ENCODE results near the gene CYBC1.

The CYBC1 gene

DNA sequence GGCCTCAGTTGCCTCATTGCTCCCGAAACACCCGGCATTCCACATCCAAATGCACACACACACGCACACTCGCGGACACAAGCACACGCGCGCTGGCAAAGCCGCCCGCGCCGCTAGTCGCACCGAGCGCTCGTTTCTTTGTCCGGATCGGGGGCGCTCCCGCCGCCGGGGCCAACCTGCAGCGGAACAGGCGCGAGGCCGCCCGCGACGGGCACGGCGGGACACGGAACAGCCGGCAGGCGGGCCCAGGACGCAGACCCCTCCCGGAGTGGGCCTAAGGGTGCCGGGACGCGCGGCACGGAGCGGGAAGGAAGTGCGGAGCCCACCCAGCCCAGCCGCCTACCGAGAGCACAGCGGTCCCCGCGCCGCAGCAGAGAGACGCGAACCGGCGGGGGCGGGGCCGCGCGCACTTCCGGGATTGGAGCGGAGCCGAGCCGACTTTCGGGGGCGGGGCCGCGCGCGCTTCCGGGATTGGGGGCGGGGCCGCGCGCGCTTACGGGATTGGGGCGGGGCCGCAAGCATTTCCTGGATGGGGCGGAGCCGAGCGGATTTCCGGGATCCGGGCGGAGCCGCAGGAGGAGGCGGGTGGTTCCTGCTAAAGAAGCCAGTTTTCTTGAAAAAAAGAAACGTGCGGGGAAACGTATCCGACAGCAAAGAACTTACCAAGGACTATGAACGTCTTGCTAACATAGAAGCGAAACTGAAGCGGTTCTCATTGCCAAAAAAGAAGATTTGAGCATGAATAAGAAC is at the start of gene CYBC1:
Gene CYBC1, minus strand, starts transcription at position 396 of the 750 bp plus-strand sequence. CDS start 1,498 bp downstream, outside the sequence.
- H3K4me3 ChIP-seq (replicated peaks in 1 of 2; ENCODE audit: low read depth in 2 of 2, low read length in 2 of 2): peak within 1 kb of the TSS; percentile 84 to 86
- peak; percentile 94 to 99 for DNase-seq (ENCODE audit: low read depth in 2 of 2)
- TF ChIP-seq, protein P1, sequence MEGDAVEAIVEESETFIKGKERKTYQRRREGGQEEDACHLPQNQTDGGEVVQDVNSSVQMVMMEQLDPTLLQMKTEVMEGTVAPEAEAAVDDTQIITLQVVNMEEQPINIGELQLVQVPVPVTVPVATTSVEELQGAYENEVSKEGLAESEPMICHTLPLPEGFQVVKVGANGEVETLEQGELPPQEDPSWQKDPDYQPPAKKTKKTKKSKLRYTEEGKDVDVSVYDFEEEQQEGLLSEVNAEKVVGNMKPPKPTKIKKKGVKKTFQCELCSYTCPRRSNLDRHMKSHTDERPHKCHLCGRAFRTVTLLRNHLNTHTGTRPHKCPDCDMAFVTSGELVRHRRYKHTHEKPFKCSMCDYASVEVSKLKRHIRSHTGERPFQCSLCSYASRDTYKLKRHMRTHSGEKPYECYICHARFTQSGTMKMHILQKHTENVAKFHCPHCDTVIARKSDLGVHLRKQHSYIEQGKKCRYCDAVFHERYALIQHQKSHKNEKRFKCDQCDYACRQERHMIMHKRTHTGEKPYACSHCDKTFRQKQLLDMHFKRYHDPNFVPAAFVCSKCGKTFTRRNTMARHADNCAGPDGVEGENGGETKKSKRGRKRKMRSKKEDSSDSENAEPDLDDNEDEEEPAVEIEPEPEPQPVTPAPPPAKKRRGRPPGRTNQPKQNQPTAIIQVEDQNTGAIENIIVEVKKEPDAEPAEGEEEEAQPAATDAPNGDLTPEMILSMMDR (IDR thresholded peaks at IDR 0.05; ENCODE audit: low read depth, low read length): no peak

DNA sequence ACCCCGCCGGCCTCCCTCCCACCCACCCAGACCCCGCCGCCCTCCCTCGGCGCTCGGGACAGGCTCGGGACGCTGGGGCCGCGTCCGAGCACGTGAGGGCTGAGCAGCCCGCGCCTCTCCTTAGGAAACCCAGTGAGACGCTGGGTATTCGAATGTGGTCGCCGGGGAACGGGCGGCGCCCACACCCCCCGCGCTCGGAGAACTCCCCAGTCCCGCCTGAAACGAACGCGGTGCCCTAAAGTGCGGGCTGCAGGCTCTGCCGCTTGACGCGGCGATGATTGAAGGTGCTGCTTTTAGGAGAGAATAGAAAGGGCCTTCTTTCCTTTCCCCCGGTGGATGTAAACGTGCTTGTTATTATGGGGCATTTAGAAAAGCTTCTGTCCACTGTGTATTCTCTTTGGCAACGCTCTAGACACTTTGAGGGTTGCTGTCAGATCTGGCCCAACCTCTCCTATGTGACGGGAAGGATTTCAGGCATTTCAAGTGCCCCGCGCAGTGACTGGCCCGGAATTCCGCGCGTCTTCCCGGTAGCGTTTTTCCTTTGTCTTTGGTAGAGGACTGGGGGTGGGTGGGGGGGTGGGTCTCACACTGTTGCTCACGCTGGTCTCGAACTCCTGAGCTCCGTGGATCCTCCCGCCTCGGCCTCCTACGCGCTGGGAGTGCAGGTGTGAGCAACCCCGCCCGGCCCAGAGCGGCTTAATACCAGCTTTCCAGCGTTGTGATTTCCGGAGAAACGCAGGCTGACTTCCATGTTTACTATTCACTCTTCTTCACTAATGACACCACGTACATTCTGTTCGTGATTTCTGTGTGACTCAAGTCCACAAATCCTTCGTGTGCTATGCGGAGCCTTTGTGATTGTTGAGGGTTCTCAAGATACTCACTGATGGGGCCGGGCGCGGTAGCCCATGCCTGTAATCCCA is 47.2 kb upstream of the CYBC1 start:
- peak; percentile 48 to 65 for DNase-seq (ENCODE audit: low read depth in 2 of 2)
- H3K4me3 ChIP-seq (replicated peaks in 1 of 2; ENCODE audit: low read depth in 2 of 2, low read length in 2 of 2): peak overlapping the region; percentile 41 to 54
- TF ChIP-seq, protein P1 (IDR thresholded peaks at IDR 0.05; ENCODE audit: low read depth, low read length): no peak

DNA sequence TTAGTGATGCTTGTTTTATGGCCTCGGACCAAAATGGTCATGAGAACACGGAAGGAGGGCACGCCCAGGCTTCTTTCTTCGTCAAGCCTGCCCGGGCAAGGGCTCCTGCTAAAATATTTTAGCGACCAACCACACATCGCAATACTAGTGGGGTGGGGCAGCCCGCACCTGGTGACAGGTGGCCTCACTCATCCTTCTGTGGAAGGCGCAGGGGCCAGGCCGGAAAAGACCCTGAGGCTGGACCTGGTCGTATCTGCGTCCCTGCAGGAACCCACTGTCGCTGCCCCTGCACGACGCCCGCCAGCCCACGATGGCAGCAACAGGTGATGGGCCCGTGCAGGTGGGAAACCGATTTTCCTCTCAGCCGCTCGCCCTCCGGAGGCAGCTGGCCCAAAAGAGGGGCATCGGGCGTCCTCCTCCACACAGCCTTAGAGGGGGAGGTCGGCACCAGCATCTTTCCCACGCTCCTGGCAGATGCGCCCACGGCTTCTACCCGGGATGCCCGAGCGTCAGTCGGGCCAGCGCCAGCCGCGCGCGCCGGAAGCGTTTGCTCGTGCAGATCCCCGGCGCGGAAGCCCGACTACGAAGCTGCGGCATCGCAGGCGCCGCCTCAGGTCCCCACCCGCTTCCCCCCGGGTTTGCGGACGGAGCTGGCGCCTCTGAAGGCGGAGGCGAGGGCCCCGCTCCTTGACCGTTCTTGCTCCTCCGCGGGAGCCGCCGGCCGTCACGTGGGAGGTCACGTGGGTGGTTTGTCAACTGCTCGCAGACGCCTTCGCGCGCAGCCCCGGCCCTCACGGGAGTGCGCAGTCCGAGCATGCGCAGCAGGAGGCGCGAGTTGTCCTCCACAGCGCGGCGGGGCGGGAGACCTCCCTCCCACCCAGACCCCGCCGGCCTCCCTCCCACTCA is 46.2 kb upstream of the CYBC1 start:
- TF ChIP-seq, protein P1 (IDR thresholded peaks at IDR 0.05; ENCODE audit: low read depth, low read length): no peak
- DNase-seq (ENCODE audit: low read depth in 2 of 2): peak; percentile 93 to 95
- H3K4me3 ChIP-seq (replicated peaks in 1 of 2; ENCODE audit: low read depth in 2 of 2, low read length in 2 of 2): peak overlapping the region; percentile 63 to 67

DNA sequence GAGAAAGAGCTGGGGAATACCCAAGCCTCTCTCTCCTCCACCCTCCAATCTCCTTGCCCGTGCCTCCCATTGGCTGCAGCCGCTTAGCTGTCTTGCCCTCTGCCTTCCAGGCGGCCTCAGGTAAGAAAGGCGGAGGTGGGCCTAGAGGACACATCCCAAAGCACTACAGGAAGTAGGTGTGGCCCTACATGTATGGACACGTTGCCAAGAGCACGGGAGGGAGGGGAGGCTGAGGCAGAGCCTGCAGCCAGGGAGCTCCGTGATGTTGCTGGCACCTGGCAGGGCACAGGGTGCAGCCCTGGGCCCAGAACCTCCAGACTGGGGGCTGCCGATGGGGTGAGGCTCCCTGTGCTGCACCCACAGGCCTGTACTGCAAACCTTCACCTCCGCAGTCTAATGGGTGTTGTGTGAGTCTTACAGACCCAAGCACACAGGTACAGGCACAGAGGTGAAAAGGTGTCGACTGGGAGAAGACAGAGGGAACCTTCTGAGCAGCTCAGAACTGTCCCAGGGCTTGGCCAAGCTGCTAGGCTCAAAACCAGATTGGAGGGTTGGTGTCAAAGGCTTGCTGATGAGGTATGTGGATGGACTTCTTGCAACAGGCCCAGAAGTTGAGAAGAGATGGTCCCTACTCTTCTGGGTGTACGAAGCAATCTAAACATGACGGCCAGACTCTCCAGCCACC is 45.4 kb upstream of the CYBC1 start:
- TF ChIP-seq, protein P1 (IDR thresholded peaks at IDR 0.05; ENCODE audit: low read depth, low read length): no peak

DNA sequence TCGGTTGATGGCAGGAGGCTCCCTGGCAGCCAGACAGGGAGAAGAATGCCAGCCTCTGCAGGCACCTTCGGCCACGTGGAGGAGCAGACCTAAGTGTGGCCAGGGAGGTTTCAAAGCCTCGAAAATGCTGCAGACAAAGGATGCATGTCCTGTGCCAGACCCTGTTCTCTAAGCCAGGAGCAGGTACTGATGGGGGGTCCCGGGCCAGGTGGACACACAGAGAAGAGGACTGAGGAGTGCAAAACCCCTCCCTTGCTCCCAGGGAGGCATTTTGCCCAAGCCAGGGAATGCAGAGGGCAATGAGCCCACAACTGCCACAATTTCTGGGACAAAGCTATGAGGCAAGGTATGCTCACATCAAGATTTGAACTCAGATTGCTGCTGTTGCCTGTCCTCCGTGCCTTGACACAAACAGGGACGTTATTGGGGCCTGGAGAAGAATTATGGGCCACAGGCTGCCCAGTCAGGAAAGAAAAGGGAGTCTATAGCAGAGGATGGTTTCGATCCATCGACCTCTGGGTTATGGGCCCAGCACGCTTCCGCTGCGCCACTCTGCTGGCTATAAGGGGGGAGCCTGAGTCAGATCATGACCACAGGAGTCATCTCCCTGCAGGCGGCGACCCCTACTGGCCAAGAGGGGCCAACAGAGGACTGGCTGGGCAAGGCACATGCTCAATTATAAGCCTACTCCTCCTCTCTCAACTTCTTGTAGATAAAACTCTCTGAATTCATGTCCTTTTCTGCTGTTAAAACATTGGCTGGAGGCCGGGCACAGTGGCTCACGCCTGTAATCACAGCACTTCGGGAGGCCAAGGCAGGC is 43.9 kb upstream of the CYBC1 start:
- TF ChIP-seq, protein P1 (IDR thresholded peaks at IDR 0.05; ENCODE audit: low read depth, low read length): peak; percentile 96
- peak; percentile 96 for DNase-seq (ENCODE audit: low read depth in 2 of 2)
- peak overlapping the region in 1 of 2 donors; percentile 18 for H3K4me3 ChIP-seq (replicated peaks in 1 of 2; ENCODE audit: low read depth in 2 of 2, low read length in 2 of 2)

More for the DNA sequence above, 45.4 kb upstream of the CYBC1 start:
- H3K4me3 ChIP-seq (replicated peaks in 1 of 2; ENCODE audit: low read depth in 2 of 2, low read length in 2 of 2): no peak overlapping the region
- DNase-seq (ENCODE audit: low read depth in 2 of 2): no peak
